ENCODE results near the gene MYL3. TPM values are rescaled to one million over a fixed set of nuclear protein-coding genes. Genes with fewer than 3 reads are reported as not detected.

Gene MYL3
- total RNA-seq, 3 donors from 2014 or later (not counting 1 experiment from before 2014, with no cell fraction given) = not detected

- H3K4me1 Mint-ChIP-seq = peaks cover 5 to 6% of the 10 kb centered on the region in 2 donors
- H3K9me3 Mint-ChIP-seq = no peaks in the 10 kb centered on the region
- no peaks in the 10 kb centered on the region for H3K27me3 Mint-ChIP-seq (ENCODE audit: low read depth in 2 of 2)
- intact Hi-C loops (cut with micrococcal nuclease) = no loop called here
- no peaks in the 10 kb centered on the region for H3K9me3 ChIP-seq (ENCODE audit: control insufficient read depth, insufficient read depth, low read length)
- H3K27ac Mint-ChIP-seq = no peak overlapping the region
- H3K27ac ChIP-seq (ENCODE audit: low read length) = no peak overlapping the region
- no peaks in the 10 kb centered on the region for H3K36me3 Mint-ChIP-seq
- H3K27me3 ChIP-seq (ENCODE audit: control insufficient read depth, insufficient read depth, low read length) = no peaks in the 10 kb centered on the region
- 100% methylated on average over 1 of the region's 1 CpG for WGBS (ENCODE audit: insufficient coverage)
- H3K4me1 ChIP-seq (ENCODE audit: control insufficient read depth, insufficient read depth, low read length) = peaks cover 14% of the 10 kb centered on the region
- H3K4me3 ChIP-seq (ENCODE audit: low read length) = no peak overlapping the region
- no peak for ATAC-seq
- no peak overlapping the region for H3K4me3 Mint-ChIP-seq
- H3K36me3 ChIP-seq (ENCODE audit: control insufficient read depth, insufficient read depth, low read length) = no peaks in the 10 kb centered on the region
- no peak for DNase-seq
- no peak for TF ChIP-seq CTCF (IDR thresholded peaks at IDR 0.05)
Measured at GRCh38 chr3:46907960-46908293, 44.7 kb upstream of the MYL3 start.

- no peak for TF ChIP-seq CTCF (IDR thresholded peaks at IDR 0.05)
- no peaks in the 10 kb centered on the region for H3K9me3 ChIP-seq (ENCODE audit: control insufficient read depth, insufficient read depth, low read length)
- 97% methylated on average over 9 of the region's 12 CpGs for WGBS (ENCODE audit: insufficient coverage)
- intact Hi-C loops (cut with micrococcal nuclease) = no loop called here
- peaks cover 14% of the 10 kb centered on the region for H3K4me1 ChIP-seq (ENCODE audit: control insufficient read depth, insufficient read depth, low read length)
- H3K36me3 Mint-ChIP-seq = no peaks in the 10 kb centered on the region
- no peak overlapping the region for H3K4me3 Mint-ChIP-seq
- H3K4me3 ChIP-seq (ENCODE audit: low read length) = no peak overlapping the region
- H3K27me3 ChIP-seq (ENCODE audit: control insufficient read depth, insufficient read depth, low read length) = no peaks in the 10 kb centered on the region
- no peak for ATAC-seq
- no peak overlapping the region for H3K27ac ChIP-seq (ENCODE audit: low read length)
- no peak for DNase-seq
- H3K4me1 Mint-ChIP-seq = peaks cover 5 to 6% of the 10 kb centered on the region in 2 donors
- no peak overlapping the region for H3K27ac Mint-ChIP-seq
- H3K36me3 ChIP-seq (ENCODE audit: control insufficient read depth, insufficient read depth, low read length) = no peaks in the 10 kb centered on the region
- H3K27me3 Mint-ChIP-seq (ENCODE audit: low read depth in 2 of 2) = no peaks in the 10 kb centered on the region
- no peaks in the 10 kb centered on the region for H3K9me3 Mint-ChIP-seq
Measured at GRCh38 chr3:46907271-46907670, 44.0 kb upstream of the MYL3 start.

- no peaks in the 10 kb centered on the region for H3K36me3 Mint-ChIP-seq
- DNase-seq (no peak), ATAC-seq (no peak)
- no peaks in the 10 kb centered on the region for H3K9me3 Mint-ChIP-seq
- TF ChIP-seq CTCF (IDR thresholded peaks at IDR 0.05) = no peak
- Histone ChIP-seq H3K4me1 (ENCODE audit: control insufficient read depth, insufficient read depth, low read length) (peaks cover 14% of the 10 kb centered on the region), H3K4me3 (ENCODE audit: low read length) (no peak overlapping the region), H3K36me3 (ENCODE audit: control insufficient read depth, insufficient read depth, low read length) (no peaks in the 10 kb centered on the region), H3K27ac (ENCODE audit: low read length) (no peak overlapping the region), H3K9me3 (ENCODE audit: control insufficient read depth, insufficient read depth, low read length) (no peaks in the 10 kb centered on the region), H3K27me3 (ENCODE audit: control insufficient read depth, insufficient read depth, low read length) (no peaks in the 10 kb centered on the region)
- H3K27ac Mint-ChIP-seq = no peak overlapping the region
- WGBS (ENCODE audit: insufficient coverage) = 82% methylated on average over 4 of the region's 4 CpGs
- H3K27me3 Mint-ChIP-seq (ENCODE audit: low read depth in 2 of 2) = no peaks in the 10 kb centered on the region
- peaks cover 5 to 6% of the 10 kb centered on the region in 2 donors for H3K4me1 Mint-ChIP-seq
- H3K4me3 Mint-ChIP-seq = no peak overlapping the region
- intact Hi-C loops (cut with micrococcal nuclease) = no loop called here
Measured at GRCh38 chr3:46906471-46907058, 43.3 kb upstream of the MYL3 start.

Data from natural killer cell (primary cell).